Esophagus squamous epithelium (tissue), 4 donors: Measurements from ENCODE around the gene KLKB1.

Experiments
- CTCF ChIP-seq, 6 experiments: fragments of 450-650 bp in 4 of 6; fragments of 200-600 bp in 2 of 6; sonication (generic) in 2 of 6; IDR thresholded peaks; one replicate each; pipeline ENCODE4 v1.5.1; 2016 to 2019; ENCODE audit warnings: antibody characterized with exemption in 6 of 6, mild to moderate bottlenecking in 4 of 6, moderate library complexity in 4 of 6
- POLR2A ChIP-seq, 4 donors: fragments of 450-650 bp; IDR thresholded peaks; one replicate each; pipeline ENCODE4 v1.6.1; 2017; ENCODE audit warnings: antibody characterized with exemption in 4 of 4, mild to moderate bottlenecking in 4 of 4, moderate library complexity in 3 of 4

GRCh38 chr4:186241616-186242015 is 14.3 kb downstream of the KLKB1 start:
- no peak for TF ChIP-seq CTCF (IDR thresholded peaks at IDR 0.05)
- TF ChIP-seq POLR2A (IDR thresholded peaks at IDR 0.05), result no peak
